HFF-Myc (cell line): Measurements from ENCODE around the gene ARPC2.

Source experiments
- DNase-seq: peaks from one replicate; pipeline ENCODE4 v3.0.0-alpha.2; 2011; ENCODE audit warnings: low read depth; ENCODE audit errors: extremely low read depth
- H3K4me3 ChIP-seq: replicated peaks from 2 replicates; pipeline ENCODE4 v1.5.1; 2011; ENCODE audit warnings: low read depth, mild to moderate bottlenecking, control low read depth, low read length
- CTCF ChIP-seq: IDR thresholded peaks from 2 replicates; pipeline ENCODE4 v1.5.1; 2012; ENCODE audit warnings: mild to moderate bottlenecking, low read depth, low read length, control low read depth; ENCODE audit errors: missing control alignments

ARPC2 gene

GRCh38 chr2:218262631-218263586 is 45.9 kb downstream of the ARPC2 start:
- DNase-seq: no peak
- TF ChIP-seq CTCF: no peak
- no peak overlapping the region for H3K4me3 ChIP-seq

DNA sequence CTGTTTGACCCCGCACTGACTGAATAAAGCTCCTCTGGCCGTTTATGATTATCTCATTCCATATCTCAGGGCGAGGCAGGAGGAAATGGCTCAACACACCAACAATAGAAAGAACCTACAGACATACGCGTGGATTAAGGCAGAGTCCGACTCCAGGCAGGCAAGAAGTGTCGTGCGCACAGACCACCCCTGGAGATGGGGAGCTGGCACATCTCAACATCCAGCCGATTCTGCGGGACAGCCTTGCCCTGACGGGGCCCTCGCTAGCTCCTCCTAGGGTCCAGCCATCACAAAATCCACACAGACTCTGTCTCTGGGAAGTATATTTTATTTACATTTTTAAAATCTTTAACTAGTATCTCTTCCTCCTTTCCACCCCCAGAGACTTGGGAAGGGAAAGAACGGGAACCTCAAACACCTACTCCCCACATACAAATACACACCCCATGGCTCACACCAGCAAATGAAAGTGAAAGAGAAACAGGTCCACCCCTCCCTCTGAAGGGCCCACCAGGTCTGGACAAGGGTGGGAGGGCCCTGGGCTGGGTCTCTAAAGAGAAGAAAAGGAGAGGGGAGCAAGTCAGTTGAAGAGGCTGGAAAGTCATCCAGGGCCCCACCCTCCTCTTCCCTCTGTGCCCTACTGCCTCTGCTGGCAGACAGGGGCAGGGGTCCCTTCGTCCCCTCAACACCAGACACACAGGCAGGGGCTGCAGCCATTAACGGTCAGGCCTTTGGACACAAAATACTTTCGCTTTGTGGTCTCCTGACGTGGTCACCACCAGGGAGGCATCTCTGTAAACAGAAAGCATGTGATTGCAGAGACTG is 47.0 kb downstream of the ARPC2 start:
- DNase-seq: no peak
- no peak overlapping the region for H3K4me3 ChIP-seq
- peak; percentile 14 for TF ChIP-seq CTCF

- H3K4me3 ChIP-seq: no peak overlapping the region
- TF ChIP-seq CTCF: no peak
- DNase-seq: no peak
Observed at GRCh38 chr2:218264773-218265561, 48.0 kb downstream of the ARPC2 start.

DNA sequence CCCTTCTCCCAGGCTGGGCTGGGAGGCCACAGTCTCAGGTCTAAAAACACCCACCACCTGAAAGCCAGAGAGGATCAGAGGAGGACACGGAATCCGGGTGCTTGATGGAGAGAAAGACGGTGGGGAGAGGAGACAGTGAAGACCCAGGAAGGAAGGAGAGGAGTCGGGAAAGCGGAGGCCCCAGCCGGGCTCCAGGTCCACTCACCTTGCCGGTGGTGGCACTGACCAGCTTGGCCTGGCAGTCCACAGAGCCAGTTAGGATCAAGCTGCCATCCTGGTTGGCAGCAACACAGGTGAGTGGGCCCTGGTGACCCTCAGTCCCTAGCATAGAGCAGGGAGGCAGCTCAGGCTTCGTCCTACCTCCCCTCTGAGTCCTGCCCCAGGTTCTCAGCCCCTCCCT is 48.6 kb downstream of the ARPC2 start:
- no peak for TF ChIP-seq CTCF
- no peak for DNase-seq
- H3K4me3 ChIP-seq: no peak overlapping the region

DNA sequence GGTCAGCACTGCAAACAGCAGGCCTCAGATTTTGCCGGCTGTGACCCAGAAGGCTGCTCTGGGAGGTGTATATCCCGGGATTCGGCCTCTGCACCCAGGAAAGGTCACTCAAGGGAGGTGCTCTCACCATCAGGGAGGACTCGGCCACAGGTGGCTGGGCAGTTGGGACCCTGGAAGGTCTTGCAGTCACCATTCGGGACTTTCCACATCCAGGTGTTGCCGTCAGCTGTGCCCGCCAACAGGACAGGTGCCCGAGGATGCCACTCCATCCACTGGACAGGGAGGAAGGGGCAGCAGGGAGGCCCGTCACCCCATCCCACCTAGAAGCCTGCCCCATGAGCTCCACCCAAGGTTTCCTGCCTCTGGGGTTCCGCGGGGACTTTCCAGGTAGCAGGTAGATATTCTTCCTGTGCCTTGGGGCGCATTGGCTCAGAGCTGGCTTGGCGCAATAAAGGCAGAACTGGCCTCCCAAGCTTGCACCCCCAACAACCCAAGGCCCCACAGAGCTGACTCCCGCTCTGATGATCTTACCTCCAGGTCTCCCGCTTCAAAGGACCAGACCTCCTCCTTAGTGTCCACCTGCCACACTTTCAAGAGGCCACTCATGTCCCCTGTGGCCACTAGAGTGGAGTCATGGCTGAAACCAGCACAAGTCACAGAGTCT is 49.5 kb downstream of the ARPC2 start:
- TF ChIP-seq CTCF: no peak
- no peak for DNase-seq
- H3K4me3 ChIP-seq: no peak overlapping the region

GRCh38 chr2:218267259-218267658 is 50.3 kb downstream of the ARPC2 start:
- TF ChIP-seq CTCF: no peak
- no peak overlapping the region for H3K4me3 ChIP-seq
- no peak for DNase-seq
